ENCODE results near the gene TEX35. TPM values are rescaled to one million over a fixed set of nuclear protein-coding genes. Genes with fewer than 3 reads are reported as not detected.

The TEX35 gene
- total and polyA plus RNA-seq, 4 donors: not detected

DNA sequence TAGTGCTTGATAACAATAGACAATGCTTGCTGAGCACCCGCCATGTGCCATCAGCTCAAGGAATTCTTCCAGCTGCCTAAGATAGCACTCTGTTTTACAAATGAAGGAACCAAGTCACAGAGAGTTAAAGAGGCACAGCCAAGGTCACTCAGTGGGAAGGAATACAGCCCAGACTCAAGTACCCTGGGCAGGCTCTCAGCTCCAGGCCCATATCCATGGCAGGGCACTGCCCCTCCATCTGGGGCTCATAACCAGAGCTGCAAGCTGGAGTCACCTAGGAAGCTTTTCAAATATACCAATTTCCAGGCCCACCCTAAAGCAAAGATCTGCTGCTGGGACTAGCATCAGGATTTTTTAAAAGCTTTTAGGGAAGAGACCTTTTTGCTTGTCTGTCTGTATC, 17.8 kb upstream of the TEX35 start:
- Histone ChIP-seq H3K4me1 (ENCODE audit: control insufficient read depth in 4 of 4, insufficient read depth in 4 of 4, low read length in 3 of 4) (no peaks in the 10 kb centered on the region), H3K36me3 (ENCODE audit: control insufficient read depth in 4 of 4, insufficient read depth in 3 of 4, low read depth in 1 of 4, low read length in 3 of 4) (no peaks in the 10 kb centered on the region), H3K27ac (ENCODE audit: low read depth in 1 of 2, low read length in 2 of 2) (no peak overlapping the region), H3K4me3 (ENCODE audit: low read depth in 1 of 3, low read length in 3 of 3) (no peak overlapping the region), H3K9ac (ENCODE audit: low read depth in 1 of 2, low read length in 2 of 2) (no peak overlapping the region), H3K27me3 (ENCODE audit: control insufficient read depth in 4 of 4, insufficient read depth in 4 of 4, low read length in 3 of 4) (no peaks in the 10 kb centered on the region), H3K9me3 (ENCODE audit: control insufficient read depth in 4 of 4, low read length in 3 of 4) (no peaks in the 10 kb centered on the region)
- TF ChIP-seq, protein P1, sequence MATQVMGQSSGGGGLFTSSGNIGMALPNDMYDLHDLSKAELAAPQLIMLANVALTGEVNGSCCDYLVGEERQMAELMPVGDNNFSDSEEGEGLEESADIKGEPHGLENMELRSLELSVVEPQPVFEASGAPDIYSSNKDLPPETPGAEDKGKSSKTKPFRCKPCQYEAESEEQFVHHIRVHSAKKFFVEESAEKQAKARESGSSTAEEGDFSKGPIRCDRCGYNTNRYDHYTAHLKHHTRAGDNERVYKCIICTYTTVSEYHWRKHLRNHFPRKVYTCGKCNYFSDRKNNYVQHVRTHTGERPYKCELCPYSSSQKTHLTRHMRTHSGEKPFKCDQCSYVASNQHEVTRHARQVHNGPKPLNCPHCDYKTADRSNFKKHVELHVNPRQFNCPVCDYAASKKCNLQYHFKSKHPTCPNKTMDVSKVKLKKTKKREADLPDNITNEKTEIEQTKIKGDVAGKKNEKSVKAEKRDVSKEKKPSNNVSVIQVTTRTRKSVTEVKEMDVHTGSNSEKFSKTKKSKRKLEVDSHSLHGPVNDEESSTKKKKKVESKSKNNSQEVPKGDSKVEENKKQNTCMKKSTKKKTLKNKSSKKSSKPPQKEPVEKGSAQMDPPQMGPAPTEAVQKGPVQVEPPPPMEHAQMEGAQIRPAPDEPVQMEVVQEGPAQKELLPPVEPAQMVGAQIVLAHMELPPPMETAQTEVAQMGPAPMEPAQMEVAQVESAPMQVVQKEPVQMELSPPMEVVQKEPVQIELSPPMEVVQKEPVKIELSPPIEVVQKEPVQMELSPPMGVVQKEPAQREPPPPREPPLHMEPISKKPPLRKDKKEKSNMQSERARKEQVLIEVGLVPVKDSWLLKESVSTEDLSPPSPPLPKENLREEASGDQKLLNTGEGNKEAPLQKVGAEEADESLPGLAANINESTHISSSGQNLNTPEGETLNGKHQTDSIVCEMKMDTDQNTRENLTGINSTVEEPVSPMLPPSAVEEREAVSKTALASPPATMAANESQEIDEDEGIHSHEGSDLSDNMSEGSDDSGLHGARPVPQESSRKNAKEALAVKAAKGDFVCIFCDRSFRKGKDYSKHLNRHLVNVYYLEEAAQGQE (IDR thresholded peaks at IDR 0.05): no peak
- TF ChIP-seq NR2F2 (IDR thresholded peaks at IDR 0.05) (no peak), RAD21 (IDR thresholded peaks at IDR 0.05) (no peak), TAF1 (conservative IDR thresholded peaks at IDR 0.05) (no peak), RXRA (IDR thresholded peaks at IDR 0.05) (no peak), HNF4A (conservative IDR thresholded peaks at IDR 0.05) (no peak)
- TF ChIP-seq, protein P2, sequence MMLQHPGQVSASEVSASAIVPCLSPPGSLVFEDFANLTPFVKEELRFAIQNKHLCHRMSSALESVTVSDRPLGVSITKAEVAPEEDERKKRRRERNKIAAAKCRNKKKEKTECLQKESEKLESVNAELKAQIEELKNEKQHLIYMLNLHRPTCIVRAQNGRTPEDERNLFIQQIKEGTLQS (IDR thresholded peaks at IDR 0.05): no peak
- 96% methylated on average over 1 of the region's 1 CpG for WGBS
- DNase-seq (ENCODE audit: low spot score): no peak

DNA sequence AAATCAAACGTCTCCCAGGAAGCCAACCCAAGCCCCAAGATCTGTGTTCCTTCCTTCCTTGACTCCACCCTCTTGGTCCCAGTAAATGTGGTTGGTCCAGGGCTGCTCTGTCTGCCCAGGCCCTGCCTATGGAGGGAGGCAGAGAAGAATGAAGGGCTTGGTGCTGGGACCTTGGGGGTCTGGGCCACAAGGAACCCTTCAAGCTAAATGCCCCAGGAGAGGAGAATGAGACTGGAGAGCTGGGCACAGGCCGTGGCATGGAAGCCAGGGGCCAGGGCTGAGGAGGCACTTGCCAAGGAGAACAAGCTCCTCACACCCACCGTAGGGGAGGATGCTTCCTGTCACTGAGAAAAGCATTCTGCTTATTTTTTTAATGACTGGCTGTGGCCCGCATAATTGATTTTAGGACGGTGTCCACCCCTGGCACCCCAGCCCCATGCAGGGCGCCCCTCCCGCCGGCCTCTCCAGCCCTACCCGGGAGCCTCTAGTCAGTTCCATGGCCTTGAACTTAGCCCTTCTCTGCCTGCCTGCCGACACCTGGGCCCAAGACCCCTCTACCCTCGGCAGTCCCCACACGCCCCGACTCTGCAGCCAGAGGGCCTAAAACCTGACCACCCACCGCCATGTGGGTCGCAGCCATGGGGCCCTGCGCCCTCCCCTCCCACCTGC, 17.0 kb upstream of the TEX35 start:
- WGBS: 90% methylated on average over 16 of the region's 16 CpGs
- H3K4me1 ChIP-seq (ENCODE audit: control insufficient read depth in 4 of 4, insufficient read depth in 4 of 4, low read length in 3 of 4): no peaks in the 10 kb centered on the region
- TF ChIP-seq HNF4A (conservative IDR thresholded peaks at IDR 0.05) (no peak), SP1 (IDR thresholded peaks at IDR 0.05) (no peak), EGR1 (IDR thresholded peaks at IDR 0.05; ENCODE audit: low read depth in 2 of 2) (no peak), HNF4G (IDR thresholded peaks at IDR 0.05) (no peak), RAD21 (IDR thresholded peaks at IDR 0.05) (no peak), TAF1 (conservative IDR thresholded peaks at IDR 0.05) (no peak), GABPA (IDR thresholded peaks at IDR 0.05 in 1 of 2, conservative IDR thresholded peaks at IDR 0.05 in 1 of 2) (no peak), FOXA1 (IDR thresholded peaks at IDR 0.05) (no peak), RXRA (IDR thresholded peaks at IDR 0.05) (no peak), YY1 (IDR thresholded peaks at IDR 0.05) (no peak), NR2F2 (IDR thresholded peaks at IDR 0.05) (no peak), JUND (IDR thresholded peaks at IDR 0.05) (no peak), FOXA2 (IDR thresholded peaks at IDR 0.05) (no peak)
- TF ChIP-seq, protein P3, sequence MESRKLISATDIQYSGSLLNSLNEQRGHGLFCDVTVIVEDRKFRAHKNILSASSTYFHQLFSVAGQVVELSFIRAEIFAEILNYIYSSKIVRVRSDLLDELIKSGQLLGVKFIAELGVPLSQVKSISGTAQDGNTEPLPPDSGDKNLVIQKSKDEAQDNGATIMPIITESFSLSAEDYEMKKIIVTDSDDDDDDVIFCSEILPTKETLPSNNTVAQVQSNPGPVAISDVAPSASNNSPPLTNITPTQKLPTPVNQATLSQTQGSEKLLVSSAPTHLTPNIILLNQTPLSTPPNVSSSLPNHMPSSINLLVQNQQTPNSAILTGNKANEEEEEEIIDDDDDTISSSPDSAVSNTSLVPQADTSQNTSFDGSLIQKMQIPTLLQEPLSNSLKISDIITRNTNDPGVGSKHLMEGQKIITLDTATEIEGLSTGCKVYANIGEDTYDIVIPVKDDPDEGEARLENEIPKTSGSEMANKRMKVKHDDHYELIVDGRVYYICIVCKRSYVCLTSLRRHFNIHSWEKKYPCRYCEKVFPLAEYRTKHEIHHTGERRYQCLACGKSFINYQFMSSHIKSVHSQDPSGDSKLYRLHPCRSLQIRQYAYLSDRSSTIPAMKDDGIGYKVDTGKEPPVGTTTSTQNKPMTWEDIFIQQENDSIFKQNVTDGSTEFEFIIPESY (IDR thresholded peaks at IDR 0.05): no peak
- TF ChIP-seq, protein P4, sequence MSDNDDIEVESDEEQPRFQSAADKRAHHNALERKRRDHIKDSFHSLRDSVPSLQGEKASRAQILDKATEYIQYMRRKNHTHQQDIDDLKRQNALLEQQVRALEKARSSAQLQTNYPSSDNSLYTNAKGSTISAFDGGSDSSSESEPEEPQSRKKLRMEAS (IDR thresholded peaks at IDR 0.05): no peak
- TF ChIP-seq, protein P1 (IDR thresholded peaks at IDR 0.05): no peak
- TF ChIP-seq, protein P5, sequence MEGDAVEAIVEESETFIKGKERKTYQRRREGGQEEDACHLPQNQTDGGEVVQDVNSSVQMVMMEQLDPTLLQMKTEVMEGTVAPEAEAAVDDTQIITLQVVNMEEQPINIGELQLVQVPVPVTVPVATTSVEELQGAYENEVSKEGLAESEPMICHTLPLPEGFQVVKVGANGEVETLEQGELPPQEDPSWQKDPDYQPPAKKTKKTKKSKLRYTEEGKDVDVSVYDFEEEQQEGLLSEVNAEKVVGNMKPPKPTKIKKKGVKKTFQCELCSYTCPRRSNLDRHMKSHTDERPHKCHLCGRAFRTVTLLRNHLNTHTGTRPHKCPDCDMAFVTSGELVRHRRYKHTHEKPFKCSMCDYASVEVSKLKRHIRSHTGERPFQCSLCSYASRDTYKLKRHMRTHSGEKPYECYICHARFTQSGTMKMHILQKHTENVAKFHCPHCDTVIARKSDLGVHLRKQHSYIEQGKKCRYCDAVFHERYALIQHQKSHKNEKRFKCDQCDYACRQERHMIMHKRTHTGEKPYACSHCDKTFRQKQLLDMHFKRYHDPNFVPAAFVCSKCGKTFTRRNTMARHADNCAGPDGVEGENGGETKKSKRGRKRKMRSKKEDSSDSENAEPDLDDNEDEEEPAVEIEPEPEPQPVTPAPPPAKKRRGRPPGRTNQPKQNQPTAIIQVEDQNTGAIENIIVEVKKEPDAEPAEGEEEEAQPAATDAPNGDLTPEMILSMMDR (IDR thresholded peaks at IDR 0.05; ENCODE audit: low read depth, low read length, missing input control): no peak
- TF ChIP-seq, protein P2 (IDR thresholded peaks at IDR 0.05): no peak
- H3K4me3 ChIP-seq (ENCODE audit: low read depth in 1 of 3, low read length in 3 of 3): no peak overlapping the region
- no peak overlapping the region for H3K9ac ChIP-seq (ENCODE audit: low read depth in 1 of 2, low read length in 2 of 2)
- H3K36me3 ChIP-seq (ENCODE audit: control insufficient read depth in 4 of 4, insufficient read depth in 3 of 4, low read depth in 1 of 4, low read length in 3 of 4): no peaks in the 10 kb centered on the region
- no peaks in the 10 kb centered on the region for H3K27me3 ChIP-seq (ENCODE audit: control insufficient read depth in 4 of 4, insufficient read depth in 4 of 4, low read length in 3 of 4)
- no peak for DNase-seq (ENCODE audit: low spot score)
- no peak overlapping the region for H3K27ac ChIP-seq (ENCODE audit: low read depth in 1 of 2, low read length in 2 of 2)
- no peaks in the 10 kb centered on the region for H3K9me3 ChIP-seq (ENCODE audit: control insufficient read depth in 4 of 4, low read length in 3 of 4)
